ENCODE data around the gene TMEM221. TPM values are rescaled to one million over a fixed set of nuclear protein-coding genes. Genes with fewer than 3 reads are reported as not detected.

The TMEM221 gene
- total RNA-seq, 1 donor from 2014 or later = 0.57 TPM

- H3K27ac Mint-ChIP-seq (ENCODE audit: unreplicated experiment) = no peak overlapping the region
- peaks cover 2% of the 10 kb centered on the region for H3K36me3 Mint-ChIP-seq (ENCODE audit: low read depth)
- no peaks in the 10 kb centered on the region for H3K4me1 Mint-ChIP-seq (ENCODE audit: low read depth)
- no peak for DNase-seq (ENCODE audit: low spot score)
- H3K9me3 Mint-ChIP-seq (ENCODE audit: low read depth) = no peaks in the 10 kb centered on the region
- H3K27me3 Mint-ChIP-seq (ENCODE audit: low read depth) = no peaks in the 10 kb centered on the region
- H3K4me3 Mint-ChIP-seq (ENCODE audit: unreplicated experiment) = no peak overlapping the region
- no peak for TF ChIP-seq CTCF (IDR thresholded peaks at IDR 0.05)
Observed at GRCh38 chr19:17486545-17487240, 38.2 kb upstream of the TMEM221 start.

GRCh38 chr19:17484520-17485185 lies 36.2 kb upstream of the TMEM221 start:
- Mint-ChIP-seq H3K36me3 (ENCODE audit: low read depth) (peaks cover 1% of the 10 kb centered on the region), H3K4me1 (ENCODE audit: low read depth) (peaks cover 1% of the 10 kb centered on the region), H3K27me3 (ENCODE audit: low read depth) (no peaks in the 10 kb centered on the region), H3K4me3 (ENCODE audit: unreplicated experiment) (no peak overlapping the region), H3K27ac (ENCODE audit: unreplicated experiment) (peak overlapping the region; percentile 30), H3K9me3 (ENCODE audit: low read depth) (no peaks in the 10 kb centered on the region)
- no peak for DNase-seq (ENCODE audit: low spot score)
- TF ChIP-seq CTCF (IDR thresholded peaks at IDR 0.05) = no peak

- Mint-ChIP-seq H3K4me1 (ENCODE audit: low read depth) (peaks cover 8% of the 10 kb centered on the region), H3K4me3 (ENCODE audit: unreplicated experiment) (no peak overlapping the region), H3K9me3 (ENCODE audit: low read depth) (no peaks in the 10 kb centered on the region), H3K36me3 (ENCODE audit: low read depth) (no peaks in the 10 kb centered on the region), H3K27ac (ENCODE audit: unreplicated experiment) (no peak overlapping the region), H3K27me3 (ENCODE audit: low read depth) (no peaks in the 10 kb centered on the region)
- no peak for TF ChIP-seq CTCF (IDR thresholded peaks at IDR 0.05)
- no peak for DNase-seq (ENCODE audit: low spot score)
Observed at GRCh38 chr19:17483605-17484002, 35.1 kb upstream of the TMEM221 start.

GRCh38 chr19:17482877-17483604 lies 34.6 kb upstream of the TMEM221 start:
- Mint-ChIP-seq H3K4me1 (ENCODE audit: low read depth) (peaks cover 9% of the 10 kb centered on the region), H3K9me3 (ENCODE audit: low read depth) (no peaks in the 10 kb centered on the region), H3K27me3 (ENCODE audit: low read depth) (no peaks in the 10 kb centered on the region), H3K36me3 (ENCODE audit: low read depth) (no peaks in the 10 kb centered on the region), H3K27ac (ENCODE audit: unreplicated experiment) (no peak overlapping the region), H3K4me3 (ENCODE audit: unreplicated experiment) (no peak overlapping the region)
- no peak for TF ChIP-seq CTCF (IDR thresholded peaks at IDR 0.05)
- DNase-seq (ENCODE audit: low spot score) = no peak

- Mint-ChIP-seq H3K9me3 (ENCODE audit: low read depth) (no peaks in the 10 kb centered on the region), H3K27me3 (ENCODE audit: low read depth) (no peaks in the 10 kb centered on the region), H3K36me3 (ENCODE audit: low read depth) (no peaks in the 10 kb centered on the region)
Observed at GRCh38 chr19:17481986-17482385, 33.5 kb upstream of the TMEM221 start.

More at GRCh38 chr19:17481986-17482385, 33.5 kb upstream of the TMEM221 start:
- Mint-ChIP-seq H3K4me1 (ENCODE audit: low read depth) (peaks cover 12% of the 10 kb centered on the region), H3K4me3 (ENCODE audit: unreplicated experiment) (no peak overlapping the region), H3K27ac (ENCODE audit: unreplicated experiment) (no peak overlapping the region)
- no peak for TF ChIP-seq CTCF (IDR thresholded peaks at IDR 0.05)
- no peak for DNase-seq (ENCODE audit: low spot score)
